HCT116 (cell line): ENCODE measurements around the gene SFXN3. TPM values are rescaled to one million over a fixed set of nuclear protein-coding genes. Genes with fewer than 3 reads are reported as not detected.
A peak's percentile ranks its signal among the peaks of the same experiment; 100 is the strongest.

Experiments used
- ATAC-seq: fragments of 200-7000 bp; cut with Tn5 transposase; 2 replicates; pipeline ENCODE4 v1.9.1; 2020; ENCODE audit warnings: mild to moderate bottlenecking, moderate library complexity
- BruUV-seq: library from RNA; stranded (reverse); fragments of 400-500 nt; replicated peaks from 2 replicates; lab custom pipeline; 2021; lab: Mats Ljungman, UMichigan
- CTCF ChIA-PET: fragments of 300-600 bp; sonication (Branson Sonifier 250); formaldehyde crosslinking; loops from one replicate; lab custom pipeline; 2021; ENCODE audit warnings: antibody characterized with exemption; lab: Charles Lee
- POLR2A ChIA-PET: fragments of 300-600, 350-600 bp; sonication (Branson Sonifier 250); formaldehyde crosslinking; loops from one replicate; lab custom pipeline; 2021; ENCODE audit warnings: antibody characterized with exemption; lab: Charles Lee
- RAD21 ChIA-PET, 2 experiments: fragments of 300-600 bp; sonication (Branson Sonifier 250); formaldehyde crosslinking; loops; one replicate each; lab custom pipeline; 2023; ENCODE audit warnings: low total read pairs in 2 of 2; ENCODE audit not compliant: uncharacterized antibody in 2 of 2, unreplicated experiment in 2 of 2, low non-redundant PET in 1 of 2; lab: Charles Lee
- DNase-seq: peaks from one replicate; pipeline ENCODE4 v3.0.0-alpha.2; 2010; ENCODE audit warnings: low read depth, low spot score
- H2AFZ ChIP-seq: fragments of 200-600 bp; shearing (Covaris generic), sonication (generic); 2 replicates; pipeline ENCODE4 v1.6.1; 2017; ENCODE audit warnings: low read depth, mixed run types, mixed read lengths, antibody characterized with exemption, low read length; ENCODE audit not compliant: poor library complexity, severe bottlenecking
- H3K27ac ChIP-seq: 2 replicates; pipeline ENCODE4 v1.5.1; 2012; ENCODE audit warnings: low read depth, low read length
- H3K27me3 ChIP-seq: fragments of 200-600 bp; sonication (generic); 2 replicates; pipeline ENCODE4 v1.6.1; 2016; ENCODE audit warnings: mixed run types, low read length, mixed read lengths; ENCODE audit not compliant: insufficient read depth
- H3K36me3 ChIP-seq, 2 experiments: fragments of 200-500 bp in 1 of 2; fragments of 200-600 bp in 1 of 2; sonication (Bioruptor generic) in 1 of 2; sonication (generic) in 1 of 2; 2 replicates each; pipeline versions ENCODE4 v1.5.1 to v1.6.1; 2014 to 2016; ENCODE audit warnings: low read length in 2 of 2, inconsistent platforms in 1 of 2, mixed read lengths in 1 of 2, mixed run types in 1 of 2; ENCODE audit not compliant: insufficient read depth in 2 of 2, control insufficient read depth in 1 of 2
- H3K4me1 ChIP-seq, 2 experiments: fragments of 200-600 bp in 1 of 2; sonication (generic) in 1 of 2; 2 replicates each; pipeline versions ENCODE4 v1.5.1 to v1.6.1; 2012 to 2017; ENCODE audit warnings: low read length in 2 of 2, inconsistent platforms in 1 of 2, mild to moderate bottlenecking in 1 of 2, mixed read lengths in 1 of 2, mixed run types in 1 of 2, moderate library complexity in 1 of 2; ENCODE audit not compliant: insufficient read depth in 2 of 2, control insufficient read depth in 1 of 2
- H3K4me2 ChIP-seq: fragments of 200-600 bp; sonication (generic); 2 replicates; pipeline ENCODE4 v1.6.1; 2017; ENCODE audit warnings: mixed run types, low read length, mixed read lengths
- H3K4me3 ChIP-seq, 2 experiments: fragments of 200-600 bp in 1 of 2; sonication (generic) in 1 of 2; replicated peaks in 1 of 2; 2 replicates each; pipeline ENCODE4 v1.5.1; 2011 to 2016; ENCODE audit warnings: low read length in 2 of 2, control low read depth in 1 of 2, low read depth in 1 of 2, mild to moderate bottlenecking in 1 of 2, mixed read lengths in 1 of 2, mixed run types in 1 of 2
- H3K79me2 ChIP-seq: fragments of 200-600 bp; sonication (generic); 2 replicates; pipeline ENCODE4 v1.6.1; 2017; ENCODE audit warnings: mild to moderate bottlenecking, mixed run types, low read length, moderate library complexity, mixed read lengths; ENCODE audit not compliant: insufficient read depth
- H3K9ac ChIP-seq: fragments of 200-600 bp; sonication (generic); 2 replicates; pipeline ENCODE4 v1.6.1; 2016; ENCODE audit warnings: low read length, mixed read lengths
- H3K9me2 ChIP-seq: fragments of 200-600 bp; sonication (generic), shearing (Covaris generic); 2 replicates; pipeline ENCODE4 v1.6.1; 2017; ENCODE audit warnings: mixed run types, mild to moderate bottlenecking, moderate library complexity; ENCODE audit not compliant: insufficient read depth
- H3K9me3 ChIP-seq, 2 experiments: fragments of 200-500 bp in 1 of 2; fragments of 200-600 bp in 1 of 2; sonication (Bioruptor generic) in 1 of 2; sonication (generic) in 1 of 2; 2 replicates each; pipeline ENCODE4 v1.6.1; 2014 to 2017; ENCODE audit warnings: low read length in 2 of 2, mixed read lengths in 2 of 2, inconsistent platforms in 1 of 2, low read depth in 1 of 2, mild to moderate bottlenecking in 1 of 2, mixed run types in 1 of 2, moderate library complexity in 1 of 2; ENCODE audit not compliant: control insufficient read depth in 1 of 2, insufficient read depth in 1 of 2
- H4K20me1 ChIP-seq: fragments of 200-600 bp; sonication (generic), shearing (Covaris generic); 2 replicates; pipeline ENCODE4 v1.6.1; 2017; ENCODE audit warnings: mixed run types, mild to moderate bottlenecking, moderate library complexity; ENCODE audit not compliant: insufficient read depth
- CEBPB ChIP-seq: IDR thresholded peaks from 2 replicates; pipeline ENCODE4 v1.6.1; 2012; ENCODE audit warnings: low read depth
- MAX ChIP-seq: IDR thresholded peaks from 2 replicates; pipeline ENCODE4 v1.6.1; 2012
- POLR2A ChIP-seq: IDR thresholded peaks from 2 replicates; pipeline ENCODE4 v1.7.0; 2011; ENCODE audit warnings: borderline replicate concordance; ENCODE audit not compliant: insufficient read depth, insufficient read length; ENCODE audit errors: extremely low read depth
- POLR2AphosphoS5 ChIP-seq: IDR thresholded peaks from 2 replicates; pipeline ENCODE4 v1.6.1; 2011; ENCODE audit warnings: mild to moderate bottlenecking, low read depth, low read length, moderate library complexity
- SRF ChIP-seq: IDR thresholded peaks from 2 replicates; pipeline ENCODE4 v1.6.1; 2012; ENCODE audit warnings: low read depth
- TCF7L2 ChIP-seq: IDR thresholded peaks from 2 replicates; pipeline ENCODE4 v1.7.0; 2011; ENCODE audit warnings: borderline replicate concordance, inconsistent platforms; ENCODE audit not compliant: insufficient read depth, insufficient read length; ENCODE audit errors: extremely low read depth
- YY1 ChIP-seq: IDR thresholded peaks from 2 replicates; pipeline ENCODE4 v1.6.1; 2011; ENCODE audit warnings: low read length, low read depth, moderate library complexity, mild to moderate bottlenecking; ENCODE audit not compliant: insufficient replicate concordance; ENCODE audit errors: extremely low read depth
- ZFX ChIP-seq: fragments of 450-650 bp; IDR thresholded peaks from 2 replicates; pipeline ENCODE4 v1.6.1; 2017
- intact Hi-C: fragments of 100-400 bp; cut with micrococcal nuclease; formaldehyde crosslinking; loops from 2 replicates; pipeline ENCODE4 v1.10.0; 2022
- total RNA-seq: library from RNA; stranded (reverse); gene quantifications from one replicate; pipeline ENCODE4 v1.2.1, GENCODE V29; 2021; ENCODE audit not compliant: unreplicated experiment

Gene SFXN3
- total RNA-seq, 1 experiment from 2014 or later, result 52.5 TPM

- Histone ChIP-seq H3K4me2 (peak overlapping the region; percentile 81), H3K79me2 (peaks cover 44% of the 10 kb centered on the region), H2AFZ (peak overlapping the region; percentile 73), H3K4me3 (peak overlapping the region; percentile 80 to 84), H3K27ac (peak overlapping the region; percentile 99), H3K36me3 (peaks cover 4 to 16% of the 10 kb centered on the region in 2 experiments; a peak in 3 of 4 replicates), H3K9me3 (no peaks in the 10 kb centered on the region), H3K27me3 (no peaks in the 10 kb centered on the region), H3K4me1 (peaks cover 49 to 59% of the 10 kb centered on the region in 2 experiments), H3K9me2 (no peaks in the 10 kb centered on the region), H4K20me1 (no peaks in the 10 kb centered on the region), H3K9ac (peak overlapping the region; percentile 91)
- CTCF ChIA-PET, result interaction anchor here (0.5 to 6.8 kb wide), 20 partner anchors 9 to 909 kb away, joined by 3 to 109 read pairs (median 5); partner anchors contain the start of genes PDZD7 and SFXN3
- POLR2A ChIA-PET, result interaction anchor here (0.6 to 3.6 kb wide), 11 partner anchors 9 to 184 kb away, joined by 3 to 20 read pairs (median 6); no protein-coding TSS in a partner anchor
- ATAC-seq (peak; percentile 76), DNase-seq (peak; percentile 91)
- TF ChIP-seq MAX (no peak), YY1 (peak; percentile 54), CEBPB (no peak), POLR2AphosphoS5 (peak; percentile 88), SRF (no peak), ZFX (peak; percentile 80), POLR2A (peak; percentile 78), TCF7L2 (peak; percentile 55)
- intact Hi-C loops, result loop anchor here (1.0 to 10.0 kb wide), 5 partner anchors 7 to 1581 kb away; partner anchors contain the start of gene TRIM8
- RAD21 ChIA-PET, result interaction anchor here (0.6 to 2.2 kb wide), 8 partner anchors 9 to 81 kb away, joined by 3 to 9 read pairs (median 6); no protein-coding TSS in a partner anchor
- TSS peak; percentile 73 for BruUV-seq
These were observed 30.1 kb downstream of the SFXN3 start for GRCh38 chr10:101060951-101061623.
